Measurements from ENCODE around the gene RAB1B.
"Not testable (repeated sequence)": the region's sequence is repeated elsewhere in the genome, so short reads cannot be mapped to it uniquely, and the experiment has no call there.

Gene RAB1B

GRCh38 chr11:66251809-66252208, 16.6 kb upstream of the RAB1B start:
- H3K27me3 Mint-ChIP-seq: no peaks in the 10 kb centered on the region
- H3K4me3 Mint-ChIP-seq: no peak overlapping the region
- no peaks in the 10 kb centered on the region for H3K9me3 Mint-ChIP-seq
- DNase-seq (no peak), ATAC-seq (no peak)
- H3K36me3 Mint-ChIP-seq (ENCODE audit: low read depth): peaks cover 3% of the 10 kb centered on the region
- H3K27ac Mint-ChIP-seq: peak overlapping the region; percentile 36
- H3K4me1 Mint-ChIP-seq: peaks cover 13% of the 10 kb centered on the region

- not testable (repeated sequence) for ATAC-seq; H3K9me3 Mint-ChIP-seq; DNase-seq; H3K27me3 Mint-ChIP-seq; H3K27ac Mint-ChIP-seq; H3K4me3 Mint-ChIP-seq; H3K36me3 Mint-ChIP-seq (ENCODE audit: low read depth)
- H3K4me1 Mint-ChIP-seq: peaks cover 16% of the 10 kb centered on the region
Observed at GRCh38 chr11:66253081-66253480, 15.4 kb upstream of the RAB1B start.

- Mint-ChIP-seq H3K4me1 (peaks cover 31% of the 10 kb centered on the region), H3K27ac (peak overlapping the region; percentile 98), H3K27me3 (no peaks in the 10 kb centered on the region), H3K36me3 (ENCODE audit: low read depth) (peaks cover 19% of the 10 kb centered on the region), H3K4me3 (peak overlapping the region; percentile 92), H3K9me3 (no peaks in the 10 kb centered on the region)
- no peak for DNase-seq
- ATAC-seq: no peak
Observed at GRCh38 chr11:66258473-66258893, 10.0 kb upstream of the RAB1B start.

- no peaks in the 10 kb centered on the region for H3K27me3 Mint-ChIP-seq
- H3K9me3 Mint-ChIP-seq: no peaks in the 10 kb centered on the region
- DNase-seq (no peak), ATAC-seq (no peak)
- H3K27ac Mint-ChIP-seq: peak overlapping the region; percentile 98
- H3K36me3 Mint-ChIP-seq (ENCODE audit: low read depth): peaks cover 22% of the 10 kb centered on the region
- H3K4me3 Mint-ChIP-seq: peak overlapping the region; percentile 92
- H3K4me1 Mint-ChIP-seq: peaks cover 31% of the 10 kb centered on the region
Observed at GRCh38 chr11:66259225-66259624, 9.2 kb upstream of the RAB1B start.

- Mint-ChIP-seq H3K27me3 (no peaks in the 10 kb centered on the region), H3K27ac (no peak overlapping the region), H3K4me1 (peaks cover 31% of the 10 kb centered on the region), H3K36me3 (ENCODE audit: low read depth) (peaks cover 24% of the 10 kb centered on the region), H3K4me3 (no peak overlapping the region), H3K9me3 (no peaks in the 10 kb centered on the region)
- DNase-seq (no peak), ATAC-seq (no peak)
Observed at GRCh38 chr11:66259956-66260355, 8.5 kb upstream of the RAB1B start.

- Mint-ChIP-seq H3K9me3 (no peaks in the 10 kb centered on the region), H3K4me1 (peaks cover 22% of the 10 kb centered on the region), H3K36me3 (ENCODE audit: low read depth) (peaks cover 24% of the 10 kb centered on the region), H3K4me3 (no peak overlapping the region), H3K27ac (no peak overlapping the region), H3K27me3 (no peaks in the 10 kb centered on the region)
- ATAC-seq (no peak), DNase-seq (no peak)
Observed at GRCh38 chr11:66261578-66261977, 6.9 kb upstream of the RAB1B start.

GRCh38 chr11:66262191-66262590, 6.2 kb upstream of the RAB1B start:
- DNase-seq (no peak), ATAC-seq (no peak)
- H3K9me3 Mint-ChIP-seq: no peaks in the 10 kb centered on the region
- peaks cover 25% of the 10 kb centered on the region for H3K36me3 Mint-ChIP-seq (ENCODE audit: low read depth)
- peaks cover 23% of the 10 kb centered on the region for H3K4me1 Mint-ChIP-seq
- no peaks in the 10 kb centered on the region for H3K27me3 Mint-ChIP-seq
- no peak overlapping the region for H3K27ac Mint-ChIP-seq
- no peak overlapping the region for H3K4me3 Mint-ChIP-seq

GRCh38 chr11:66262696-66263095, 5.7 kb upstream of the RAB1B start:
- no peaks in the 10 kb centered on the region for H3K9me3 Mint-ChIP-seq
- H3K4me1 Mint-ChIP-seq: peaks cover 27% of the 10 kb centered on the region
- DNase-seq: no peak
- no peak for ATAC-seq
- H3K36me3 Mint-ChIP-seq (ENCODE audit: low read depth): peaks cover 27% of the 10 kb centered on the region
- H3K4me3 Mint-ChIP-seq: no peak overlapping the region
- no peak overlapping the region for H3K27ac Mint-ChIP-seq
- H3K27me3 Mint-ChIP-seq: no peaks in the 10 kb centered on the region

- H3K27ac Mint-ChIP-seq: no peak overlapping the region
- no peaks in the 10 kb centered on the region for H3K9me3 Mint-ChIP-seq
- peaks cover 28% of the 10 kb centered on the region for H3K36me3 Mint-ChIP-seq (ENCODE audit: low read depth)
- no peak for ATAC-seq
- DNase-seq: no peak
- peaks cover under 1% of the 10 kb centered on the region for H3K27me3 Mint-ChIP-seq
- H3K4me1 Mint-ChIP-seq: peaks cover 32% of the 10 kb centered on the region
- no peak overlapping the region for H3K4me3 Mint-ChIP-seq
Observed at GRCh38 chr11:66263231-66263630, 5.2 kb upstream of the RAB1B start.

- Mint-ChIP-seq H3K36me3 (ENCODE audit: low read depth) (peaks cover 31% of the 10 kb centered on the region), H3K4me1 (peaks cover 29% of the 10 kb centered on the region), H3K27me3 (peaks cover 3% of the 10 kb centered on the region), H3K9me3 (no peaks in the 10 kb centered on the region), H3K4me3 (no peak overlapping the region), H3K27ac (no peak overlapping the region)
- DNase-seq: no peak
- no peak for ATAC-seq
Observed at GRCh38 chr11:66263785-66264184, 4.7 kb upstream of the RAB1B start.

- H3K27me3 Mint-ChIP-seq: peaks cover 3% of the 10 kb centered on the region
- ATAC-seq (no peak), DNase-seq (no peak)
- peaks cover 28% of the 10 kb centered on the region for H3K36me3 Mint-ChIP-seq (ENCODE audit: low read depth)
- no peaks in the 10 kb centered on the region for H3K9me3 Mint-ChIP-seq
- H3K4me1 Mint-ChIP-seq: peaks cover 28% of the 10 kb centered on the region
- H3K27ac Mint-ChIP-seq: no peak overlapping the region
- no peak overlapping the region for H3K4me3 Mint-ChIP-seq
Observed at GRCh38 chr11:66264383-66264782, 4.1 kb upstream of the RAB1B start.

GRCh38 chr11:66264914-66265313, 3.5 kb upstream of the RAB1B start:
- no peak overlapping the region for H3K4me3 Mint-ChIP-seq
- H3K9me3 Mint-ChIP-seq: no peaks in the 10 kb centered on the region
- H3K4me1 Mint-ChIP-seq: peaks cover 28% of the 10 kb centered on the region
- peak; percentile 63 for DNase-seq
- no peak overlapping the region for H3K27ac Mint-ChIP-seq
- peaks cover 24% of the 10 kb centered on the region for H3K36me3 Mint-ChIP-seq (ENCODE audit: low read depth)
- peaks cover 3% of the 10 kb centered on the region for H3K27me3 Mint-ChIP-seq
- ATAC-seq: no peak

GRCh38 chr11:66265531-66266377, 2.7 kb upstream of the RAB1B start:
- Mint-ChIP-seq H3K4me3 (no peak overlapping the region), H3K4me1 (peaks cover 35% of the 10 kb centered on the region), H3K27ac (no peak overlapping the region), H3K36me3 (ENCODE audit: low read depth) (peaks cover 22% of the 10 kb centered on the region), H3K27me3 (peaks cover 3% of the 10 kb centered on the region), H3K9me3 (no peaks in the 10 kb centered on the region)
- DNase-seq (no peak), ATAC-seq (no peak)

GRCh38 chr11:66266378-66267038, 1.9 kb upstream of the RAB1B start:
- peak overlapping the region; percentile 92 for H3K4me3 Mint-ChIP-seq
- no peak for DNase-seq
- no peak for ATAC-seq
- H3K27ac Mint-ChIP-seq: peak overlapping the region; percentile 99
- no peaks in the 10 kb centered on the region for H3K9me3 Mint-ChIP-seq
- peaks cover 22% of the 10 kb centered on the region for H3K36me3 Mint-ChIP-seq (ENCODE audit: low read depth)
- H3K27me3 Mint-ChIP-seq: peaks cover 3% of the 10 kb centered on the region
- peaks cover 37% of the 10 kb centered on the region for H3K4me1 Mint-ChIP-seq

- Mint-ChIP-seq H3K27ac (peak overlapping the region; percentile 99), H3K9me3 (no peaks in the 10 kb centered on the region), H3K4me3 (peak overlapping the region; percentile 92), H3K27me3 (peaks cover 3% of the 10 kb centered on the region), H3K4me1 (peaks cover 37% of the 10 kb centered on the region), H3K36me3 (ENCODE audit: low read depth) (peaks cover 20% of the 10 kb centered on the region)
- DNase-seq: no peak
- no peak for ATAC-seq
Observed at GRCh38 chr11:66267039-66267378, 1.4 kb upstream of the RAB1B start.

Measured in activated naive CD8-positive, alpha-beta T cell treated with anti-CD3 and anti-CD28 coated beads, Interleukin-2, amount 50 U/mL, for 24 hours (primary cell).